ENCODE measurements around the gene SPSB2. TPM values are rescaled to one million over a fixed set of nuclear protein-coding genes. Genes with fewer than 3 reads are reported as not detected.

Gene SPSB2
- total and polyA plus RNA-seq, 2 experiments from 2014 or later, result 8.2 to 13.1 TPM

- Histone ChIP-seq H3K27ac (ENCODE audit: low read depth) (no peak overlapping the region), H2AFZ (no peak overlapping the region), H3K4me3 (no peak overlapping the region), H3K36me3 (ENCODE audit: insufficient read depth) (peaks cover 5% of the 10 kb centered on the region; the same call in 1 of the 2 replicates), H3K27me3 (ENCODE audit: insufficient read depth) (no peaks in the 10 kb centered on the region), H3K9me2 (ENCODE audit: insufficient read depth) (no peaks in the 10 kb centered on the region), H3F3A (replicated peaks; ENCODE audit: low read depth) (peaks cover 12% of the 10 kb centered on the region; the same call in 1 of the 2 replicates), H3K4me2 (no peak overlapping the region), H4K20me1 (replicated peaks; ENCODE audit: insufficient read depth) (peaks cover 3% of the 10 kb centered on the region; the same call in 1 of the 2 replicates), H3K79me2 (replicated peaks; ENCODE audit: insufficient read depth) (no peaks in the 10 kb centered on the region), H3K4me1 (ENCODE audit: insufficient read depth) (peaks cover 5% of the 10 kb centered on the region; the same call in 1 of the 2 replicates)
- ATAC-seq (no peak), DNase-seq (ENCODE audit: low spot score) (no peak)
- TF ChIP-seq ZNF331 (CRISPR knock-in tag; IDR thresholded peaks at IDR 0.05; ENCODE audit: low read depth) (no peak), CTCF (conservative IDR thresholded peaks at IDR 0.05; ENCODE audit: low read depth in 2 of 2) (no peak), NANOG (IDR thresholded peaks at IDR 0.05; ENCODE audit: borderline replicate concordance) (no peak), ZNF462 (CRISPR knock-in tag; IDR thresholded peaks at IDR 0.05) (no peak), ZNF114 (CRISPR knock-in tag; IDR thresholded peaks at IDR 0.05) (no peak)
- H3K4me3 Mint-ChIP-seq, result no peak overlapping the region; the same call in 2 of the 3 replicates
- no peaks in the 10 kb centered on the region for H3K9me3 Mint-ChIP-seq
- H3K27me3 Mint-ChIP-seq (ENCODE audit: insufficient read depth, low read depth, poor library complexity), result peaks cover 26% of the 10 kb centered on the region
- H3K36me3 Mint-ChIP-seq (ENCODE audit: low read depth), result peaks cover 67% of the 10 kb centered on the region
- peaks cover 26% of the 10 kb centered on the region for H3K4me1 Mint-ChIP-seq
- H3K27ac Mint-ChIP-seq, result no peak overlapping the region
Observed at GRCh38 chr12:6838854-6839253, 34.2 kb downstream of the SPSB2 start.

Data from GM23338 (cell line).